Naive B cell (primary cell): Measurements from ENCODE around the gene CENPK. TPM values are rescaled to one million over a fixed set of nuclear protein-coding genes. Genes with fewer than 3 reads are reported as not detected.
A peak's percentile ranks its signal among the peaks of the same experiment; 100 is the strongest.
"Not testable (repeated sequence)": the region's sequence is repeated elsewhere in the genome, so short reads cannot be mapped to it uniquely, and the experiment has no call there.

ENCODE experiments used
- ATAC-seq, 2 donors: fragments of 150-1000 bp; cut with Tn5 transposase; 2 replicates each; pipeline ENCODE4 v1.10.0; 2021; ENCODE audit warnings: low read depth in 2 of 2, mild to moderate bottlenecking in 2 of 2, moderate library complexity in 2 of 2
- DNase-seq: peaks from one replicate; pipeline ENCODE4 v3.0.0; 2022
- H3K27ac Mint-ChIP-seq, 6 donors: one replicate each; pipeline ENCODE4 v1.8.0; 2020 to 2022; ENCODE audit warnings: mild to moderate bottlenecking in 6 of 6, mixed read lengths in 6 of 6, moderate library complexity in 5 of 6, inconsistent platforms in 2 of 6
- H3K27me3 Mint-ChIP-seq, 3 donors: one replicate each; pipeline ENCODE4 v1.8.0; 2021 to 2022; ENCODE audit warnings: mixed read lengths in 3 of 3, mild to moderate bottlenecking in 1 of 3
- H3K36me3 Mint-ChIP-seq, 2 donors: one replicate each; pipeline ENCODE4 v1.8.0; 2020 to 2022; ENCODE audit warnings: mixed read lengths in 2 of 2, inconsistent platforms in 1 of 2, mild to moderate bottlenecking in 1 of 2
- H3K4me1 Mint-ChIP-seq, 3 donors: one replicate each; pipeline ENCODE4 v1.8.0; 2020 to 2022; ENCODE audit warnings: mixed read lengths in 3 of 3, inconsistent platforms in 1 of 3, mild to moderate bottlenecking in 1 of 3, moderate library complexity in 1 of 3
- H3K4me3 Mint-ChIP-seq, 8 donors: one replicate each; pipeline ENCODE4 v1.8.0; 2020 to 2022; ENCODE audit warnings: mild to moderate bottlenecking in 8 of 8, mixed read lengths in 8 of 8, moderate library complexity in 8 of 8, inconsistent platforms in 2 of 8
- H3K9me3 Mint-ChIP-seq, 7 donors: one replicate each; pipeline ENCODE4 v1.8.0; 2020 to 2022; ENCODE audit warnings: mixed read lengths in 7 of 7, mild to moderate bottlenecking in 5 of 7, inconsistent platforms in 2 of 7, moderate library complexity in 1 of 7
- polyA plus RNA-seq, 6 donors: library from polyadenylated mRNA; unstranded; fragments of 300-500 nt; fragmentation: Illumina TruSeq; gene quantifications; one replicate each; pipeline ENCODE4 v1.2.3, GENCODE V29; 2021; ENCODE audit warnings: low read depth in 6 of 6

The CENPK gene
- polyA plus RNA-seq, 6 donors from 2014 or later = 5.7 to 13.3 (median 10.8) TPM

DNA sequence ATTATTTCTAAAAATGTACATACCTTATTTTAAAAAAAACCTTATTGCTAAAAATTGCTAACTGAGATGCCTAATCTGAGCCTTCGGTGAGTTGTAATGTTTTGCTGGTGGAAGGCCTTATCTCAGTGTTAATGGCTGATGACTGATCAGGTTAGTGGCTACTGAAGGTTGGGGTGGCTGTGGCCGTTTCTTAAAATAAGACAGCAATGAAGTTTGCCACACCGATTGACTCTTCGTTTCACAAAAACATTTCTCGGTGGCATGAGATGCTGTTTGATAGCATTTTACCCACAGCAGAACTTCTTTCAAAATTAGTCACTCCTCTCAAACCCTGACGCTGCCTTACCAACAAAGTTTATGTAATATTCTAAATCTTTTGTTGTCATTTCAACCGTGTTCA is 14.7 kb downstream of the CENPK start:
- Mint-ChIP-seq H3K27ac (no peak overlapping the region), H3K9me3 (no peaks in the 10 kb centered on the region), H3K4me1 (no peaks in the 10 kb centered on the region), H3K36me3 (peaks cover 7% of the 10 kb centered on the region in 2 donors), H3K4me3 (no peak overlapping the region), H3K27me3 (no peaks in the 10 kb centered on the region)
- ATAC-seq (no peak), DNase-seq (no peak)

- peaks cover 14% of the 10 kb centered on the region in 2 donors for H3K36me3 Mint-ChIP-seq
- H3K27ac Mint-ChIP-seq = peak overlapping the region in 1 of 6 donors; percentile 88
- H3K9me3 Mint-ChIP-seq = no peaks in the 10 kb centered on the region
- H3K4me3 Mint-ChIP-seq = peak overlapping the region in 1 of 8 donors; percentile 22
- no peaks in the 10 kb centered on the region for H3K4me1 Mint-ChIP-seq
- DNase-seq (no peak), ATAC-seq (no peak)
- H3K27me3 Mint-ChIP-seq = no peaks in the 10 kb centered on the region
These were observed 16.8 kb downstream of the CENPK start for GRCh38 chr5:65546141-65546540.

- Mint-ChIP-seq H3K27me3 (no peaks in the 10 kb centered on the region), H3K4me3 (no peak overlapping the region), H3K9me3 (no peaks in the 10 kb centered on the region), H3K4me1 (no peaks in the 10 kb centered on the region), H3K27ac (no peak overlapping the region), H3K36me3 (peaks cover 11 to 14% of the 10 kb centered on the region in 2 donors)
- no peak for DNase-seq
- ATAC-seq = no peak
These were observed 18.5 kb downstream of the CENPK start for GRCh38 chr5:65544473-65544872.

- Mint-ChIP-seq H3K27me3 (no peaks in the 10 kb centered on the region), H3K36me3 (peaks cover 10 to 13% of the 10 kb centered on the region in 2 donors), H3K27ac (no peak overlapping the region), H3K4me1 (no peaks in the 10 kb centered on the region), H3K4me3 (no peak overlapping the region), H3K9me3 (no peaks in the 10 kb centered on the region)
- ATAC-seq (no peak), DNase-seq (no peak)
These were observed 23.1 kb downstream of the CENPK start for GRCh38 chr5:65539827-65540226.

GRCh38 chr5:65535529-65535987 is 27.4 kb downstream of the CENPK start:
- DNase-seq = no peak
- no peaks in the 10 kb centered on the region for H3K4me1 Mint-ChIP-seq
- peak overlapping the region in 1 of 6 donors; percentile 8 for H3K27ac Mint-ChIP-seq
- ATAC-seq = no peak
- H3K36me3 Mint-ChIP-seq = no peaks in the 10 kb centered on the region
- H3K27me3 Mint-ChIP-seq = no peaks in the 10 kb centered on the region
- H3K4me3 Mint-ChIP-seq = no peak overlapping the region
- no peaks in the 10 kb centered on the region for H3K9me3 Mint-ChIP-seq

GRCh38 chr5:65530904-65531303 is 32.1 kb downstream of the CENPK start:
- Mint-ChIP-seq H3K9me3 (no peaks in the 10 kb centered on the region), H3K27ac (peak overlapping the region in 1 of 6 donors; percentile 87), H3K4me1 (no peaks in the 10 kb centered on the region), H3K27me3 (no peaks in the 10 kb centered on the region), H3K4me3 (no peak overlapping the region), H3K36me3 (no peaks in the 10 kb centered on the region)
- DNase-seq (no peak), ATAC-seq (no peak)

DNA sequence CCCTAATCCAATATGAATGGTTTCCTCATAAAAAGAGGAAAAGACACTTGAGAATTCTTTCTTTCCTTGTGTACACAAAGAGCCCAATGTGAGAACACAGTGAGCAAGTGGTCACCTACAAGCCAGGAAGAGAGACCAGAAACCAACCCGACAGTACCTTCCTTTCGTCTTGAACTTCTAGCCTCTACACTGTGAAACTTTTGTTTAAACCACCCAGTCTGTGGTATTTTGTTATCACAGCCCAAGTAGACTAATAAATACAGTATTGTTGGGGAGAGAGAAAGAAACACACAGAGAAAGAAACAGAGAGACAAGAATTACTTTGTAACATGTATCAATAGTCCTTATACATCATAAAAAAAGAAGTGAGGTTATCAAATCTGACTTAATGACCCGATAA is 37.2 kb downstream of the CENPK start:
- ATAC-seq (no peak), DNase-seq (no peak)
- Mint-ChIP-seq H3K4me3 (no peak overlapping the region), H3K9me3 (no peaks in the 10 kb centered on the region), H3K27me3 (no peaks in the 10 kb centered on the region), H3K36me3 (no peaks in the 10 kb centered on the region), H3K27ac (no peak overlapping the region), H3K4me1 (no peaks in the 10 kb centered on the region)

- DNase-seq (no peak), ATAC-seq (no peak)
- Mint-ChIP-seq H3K36me3 (no peaks in the 10 kb centered on the region), H3K27me3 (no peaks in the 10 kb centered on the region), H3K4me1 (no peaks in the 10 kb centered on the region), H3K9me3 (no peaks in the 10 kb centered on the region), H3K4me3 (no peak overlapping the region), H3K27ac (no peak overlapping the region)
These were observed 50.6 kb downstream of the CENPK start for GRCh38 chr5:65512170-65512937.

GRCh38 chr5:65508978-65509377 is 54.0 kb downstream of the CENPK start:
- Mint-ChIP-seq H3K27ac (no peak overlapping the region), H3K27me3 (no peaks in the 10 kb centered on the region), H3K9me3 (no peaks in the 10 kb centered on the region), H3K4me1 (no peaks in the 10 kb centered on the region), H3K4me3 (no peak overlapping the region), H3K36me3 (no peaks in the 10 kb centered on the region)
- ATAC-seq (no peak), DNase-seq (no peak)

DNA sequence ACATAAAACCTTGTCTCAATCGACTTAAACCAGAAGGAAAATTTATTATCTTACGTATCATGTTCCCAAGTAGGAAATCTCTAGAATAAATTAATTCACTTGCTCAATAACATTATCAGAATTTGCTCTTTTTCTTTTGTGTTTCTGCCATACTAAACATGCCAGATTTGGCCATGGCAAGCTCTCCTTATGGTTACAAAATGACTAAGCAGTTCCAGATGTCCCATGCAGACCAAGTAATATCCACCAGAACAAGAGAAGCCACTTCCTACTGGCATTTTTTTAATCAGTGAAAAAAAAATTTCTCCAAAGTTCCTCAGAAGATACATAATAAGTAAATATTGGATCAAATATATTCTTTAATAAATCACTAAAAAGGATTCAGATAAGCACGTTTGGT is 56.0 kb downstream of the CENPK start:
- Mint-ChIP-seq H3K4me3 (peak overlapping the region in 1 of 8 donors; percentile 3), H3K36me3 (no peaks in the 10 kb centered on the region), H3K9me3 (no peaks in the 10 kb centered on the region), H3K4me1 (no peaks in the 10 kb centered on the region), H3K27ac (no peak overlapping the region), H3K27me3 (no peaks in the 10 kb centered on the region)
- ATAC-seq (no peak), DNase-seq (no peak)

- no peak for DNase-seq
- H3K9me3 Mint-ChIP-seq = no peaks in the 10 kb centered on the region
- H3K27ac Mint-ChIP-seq = no peak overlapping the region
- no peaks in the 10 kb centered on the region for H3K27me3 Mint-ChIP-seq
- H3K36me3 Mint-ChIP-seq = no peaks in the 10 kb centered on the region
- H3K4me3 Mint-ChIP-seq = peak overlapping the region in 1 of 8 donors; percentile 2
- ATAC-seq = no peak
- no peaks in the 10 kb centered on the region for H3K4me1 Mint-ChIP-seq
These were observed 73.8 kb downstream of the CENPK start for GRCh38 chr5:65489119-65489518.

DNA sequence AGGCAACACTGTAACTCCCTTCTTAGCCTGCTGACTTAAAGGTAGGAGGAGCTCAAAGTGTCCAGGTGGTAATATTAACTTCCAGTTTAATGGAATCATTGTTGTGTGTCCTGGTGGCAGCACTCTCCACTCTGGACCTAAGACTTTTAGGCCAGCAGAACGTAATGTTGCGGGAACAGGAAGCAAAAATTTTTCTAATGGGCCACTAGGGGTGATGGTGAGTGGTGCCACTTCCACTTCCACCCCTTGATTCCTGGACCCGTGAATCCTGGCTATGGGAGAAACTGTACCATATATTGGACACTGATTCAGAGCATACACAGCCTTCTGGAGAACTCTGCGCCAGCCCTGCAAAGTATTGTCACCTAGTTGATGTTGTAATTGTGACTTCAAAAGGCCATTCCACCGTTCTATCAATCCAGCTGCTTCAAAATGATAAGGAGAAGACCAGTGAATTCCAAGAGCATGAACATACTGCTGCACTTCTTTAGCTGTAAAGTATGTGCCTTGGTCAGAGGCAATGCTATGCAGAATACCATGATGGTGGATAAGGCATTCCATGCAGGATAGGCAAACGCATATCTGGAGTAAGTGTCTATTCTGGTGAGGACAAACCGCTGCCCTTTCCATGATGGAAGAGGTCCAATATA is 74.8 kb downstream of the CENPK start:
- not testable (repeated sequence) for ATAC-seq, DNase-seq, H3K4me1 Mint-ChIP-seq, H3K9me3 Mint-ChIP-seq, H3K36me3 Mint-ChIP-seq, H3K4me3 Mint-ChIP-seq, H3K27me3 Mint-ChIP-seq, H3K27ac Mint-ChIP-seq

DNA sequence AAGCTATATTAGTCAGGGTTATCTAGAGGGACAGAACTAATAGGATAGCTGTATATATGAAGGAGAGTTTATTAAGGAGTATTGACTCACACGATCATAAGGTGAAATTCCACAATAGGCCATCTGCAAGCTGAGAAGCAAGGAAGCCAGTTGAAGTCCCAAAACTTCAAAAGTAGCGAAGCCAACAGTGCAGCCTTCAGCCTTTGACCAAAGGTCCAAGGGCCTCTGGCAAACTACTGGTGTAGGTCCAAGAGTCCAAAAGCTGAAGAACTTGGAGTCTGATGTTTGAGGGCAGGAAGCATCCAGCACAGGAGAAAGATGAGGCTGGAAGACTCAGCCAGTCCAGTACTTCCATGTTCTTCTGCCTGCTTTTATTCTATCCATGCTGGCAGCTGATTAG is 76.2 kb downstream of the CENPK start:
- Mint-ChIP-seq H3K27ac (peak overlapping the region in 1 of 6 donors; percentile 6), H3K4me3 (peak overlapping the region in 1 of 8 donors; percentile 13)

DNA sequence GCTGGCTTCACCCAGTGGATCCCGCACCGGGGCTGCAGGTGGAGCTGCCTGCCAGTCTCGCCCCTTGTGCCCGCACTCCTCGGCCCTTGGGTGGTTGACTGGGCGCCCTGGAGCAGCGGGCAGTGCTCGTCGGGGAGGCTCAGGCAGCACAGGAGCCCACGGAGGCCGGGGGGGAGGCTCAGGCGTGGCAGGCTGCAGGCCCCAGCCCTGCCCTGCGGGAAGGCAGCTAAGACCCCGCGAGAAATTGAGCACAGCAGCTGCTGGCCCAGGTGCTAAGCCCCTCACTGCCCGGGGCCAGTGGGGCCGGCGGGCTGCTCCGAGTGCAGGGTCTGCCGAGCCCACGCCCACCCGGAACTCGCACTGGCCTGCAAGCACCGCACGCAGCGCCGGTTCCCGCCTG is 77.6 kb downstream of the CENPK start:
- DNase-seq (no peak), ATAC-seq (no peak)
- H3K36me3 Mint-ChIP-seq = no peaks in the 10 kb centered on the region
- H3K4me3 Mint-ChIP-seq = no peak overlapping the region
- peaks cover 7 to 18% (median 17%) of the 10 kb centered on the region in 3 donors for H3K4me1 Mint-ChIP-seq
- H3K27ac Mint-ChIP-seq = no peak overlapping the region
- no peaks in the 10 kb centered on the region for H3K27me3 Mint-ChIP-seq
- H3K9me3 Mint-ChIP-seq = no peaks in the 10 kb centered on the region

More for the DNA sequence above, 76.2 kb downstream of the CENPK start:
- peaks cover 4 to 13% (median 11%) of the 10 kb centered on the region in 3 donors for H3K4me1 Mint-ChIP-seq
- not testable (repeated sequence) for DNase-seq, H3K27me3 Mint-ChIP-seq, H3K36me3 Mint-ChIP-seq, H3K9me3 Mint-ChIP-seq, ATAC-seq
